Measurements from ENCODE around the gene FSIP1. TPM values are rescaled to one million over a fixed set of nuclear protein-coding genes. Genes with fewer than 3 reads are reported as not detected.

The FSIP1 gene
- total and polyA plus RNA-seq, 7 donors = 0.04 to 2.4 (median 0.63) TPM; not detected in 1

DNA sequence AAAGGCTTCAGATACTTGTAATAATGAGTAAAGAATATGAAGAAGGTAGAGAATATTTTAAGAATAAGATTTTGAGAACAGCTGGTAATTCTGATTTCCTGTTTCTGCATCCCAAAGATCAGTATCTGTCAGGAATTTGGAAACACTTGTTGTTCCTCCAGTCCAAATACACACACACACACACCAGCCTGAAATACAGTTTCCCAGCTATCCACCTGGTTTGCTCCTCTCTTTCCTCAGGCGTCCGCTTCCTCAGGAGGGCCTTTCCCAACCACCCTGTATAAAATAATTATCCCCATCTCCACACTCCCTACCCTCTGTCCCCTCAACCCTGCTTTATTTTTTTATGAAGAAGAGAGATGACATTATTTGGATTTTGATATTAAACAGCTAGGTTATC lies 2.0 kb upstream of the FSIP1 start:
- TF ChIP-seq CTCF (IDR thresholded peaks at IDR 0.05) = no peak
- Histone ChIP-seq H3K4me3 (no peak overlapping the region), H3K27me3 (ENCODE audit: insufficient read depth in 3 of 3, low read length in 2 of 3) (peaks cover 0 to 29% (median 0%) of the 10 kb centered on the region in 3 donors), H3K27ac (no peak overlapping the region), H3K4me1 (no peaks in the 10 kb centered on the region), H3K9me3 (no peaks in the 10 kb centered on the region), H3K36me3 (ENCODE audit: insufficient read depth in 1 of 2, low read depth in 1 of 2) (no peaks in the 10 kb centered on the region)
- WGBS, 3 donors = 54 to 82% (median 66%) methylated on average over 2 of the region's 2 CpGs
- DNase-seq (no peak), ATAC-seq (no peak)
- intact Hi-C loops (cut with DNase I) = loop anchor here (5.0 to 10.0 kb wide), 6 partner anchors 88 to 320 kb away; partner anchors contain the start of genes BMF (in 1 of the 2), EIF2AK4 (in 1 of the 2), GPR176 (in 1 of the 2) and SRP14 (in 1 of the 2)

DNA sequence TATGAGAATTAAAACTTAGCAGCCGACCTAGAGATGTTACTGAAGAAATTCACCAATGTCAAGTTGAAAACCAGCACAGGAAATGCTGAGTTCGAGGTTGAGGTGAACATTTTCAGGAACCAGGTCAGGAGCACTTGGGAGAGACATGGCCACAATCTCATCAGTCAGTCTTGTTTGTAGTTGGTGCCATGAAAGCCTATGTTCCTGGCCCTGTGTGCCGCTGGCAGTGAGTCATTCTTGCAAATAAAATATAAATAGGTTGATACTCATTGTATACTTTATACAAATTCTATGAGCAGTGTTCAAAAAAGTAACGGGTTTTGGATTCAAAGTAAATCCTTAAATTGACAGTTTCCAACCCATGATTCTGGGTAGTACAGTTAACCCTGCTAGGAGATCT lies 1.5 kb upstream of the FSIP1 start:
- ATAC-seq (no peak), DNase-seq (no peak)
- no peak for TF ChIP-seq CTCF (IDR thresholded peaks at IDR 0.05)
- Histone ChIP-seq H3K9me3 (no peaks in the 10 kb centered on the region), H3K4me1 (no peaks in the 10 kb centered on the region), H3K27me3 (ENCODE audit: insufficient read depth in 3 of 3, low read length in 2 of 3) (peaks cover 0 to 30% (median 0%) of the 10 kb centered on the region in 3 donors), H3K36me3 (ENCODE audit: insufficient read depth in 1 of 2, low read depth in 1 of 2) (no peaks in the 10 kb centered on the region), H3K4me3 (no peak overlapping the region), H3K27ac (no peak overlapping the region)
- intact Hi-C loops (cut with DNase I) = loop anchor here (10.0 kb wide), 4 partner anchors 141 to 321 kb away; partner anchors contain the start of genes BMF (in 1 of the 2), GPR176 (in 1 of the 2) and SRP14 (in 1 of the 2)
- 49 to 58% (median 53%) methylated on average over 4 of the region's 4 CpGs for WGBS, 3 donors

DNA sequence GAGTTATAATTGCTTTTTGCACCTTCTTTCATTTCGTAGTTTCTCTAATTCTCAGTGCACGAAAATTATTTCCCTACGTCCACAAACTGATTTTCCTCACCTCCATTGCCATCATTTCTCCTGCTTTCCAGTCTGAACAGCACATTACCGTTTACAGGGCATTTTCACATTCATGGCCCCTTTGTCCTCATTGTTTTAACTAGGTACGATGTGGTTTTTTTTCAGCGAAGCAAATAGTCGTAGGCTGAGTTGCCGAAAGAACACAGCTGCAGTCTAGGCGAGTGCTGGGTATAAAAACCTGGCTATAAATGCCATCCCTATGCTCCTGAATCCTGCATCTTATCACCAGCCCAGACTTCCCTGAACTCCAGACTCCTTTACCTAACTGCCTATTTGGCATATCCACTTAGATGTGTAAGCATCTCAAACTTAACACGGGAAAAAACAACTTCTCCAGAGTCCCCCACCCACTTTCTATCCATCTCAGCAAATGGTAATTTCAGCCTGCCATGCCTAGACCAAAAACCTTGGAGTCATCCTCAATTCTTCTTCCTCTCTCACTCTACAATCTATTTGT lies 691 bp upstream of the FSIP1 start:
- Histone ChIP-seq H3K9me3 (no peaks in the 10 kb centered on the region), H3K27me3 (ENCODE audit: insufficient read depth in 3 of 3, low read length in 2 of 3) (peaks cover 0 to 36% (median 0%) of the 10 kb centered on the region in 3 donors), H3K4me3 (peak overlapping the region; percentile 78), H3K27ac (no peak overlapping the region), H3K4me1 (no peaks in the 10 kb centered on the region), H3K36me3 (ENCODE audit: insufficient read depth in 1 of 2, low read depth in 1 of 2) (no peaks in the 10 kb centered on the region)
- TF ChIP-seq CTCF (IDR thresholded peaks at IDR 0.05) = no peak
- DNase-seq (no peak), ATAC-seq (no peak)
- WGBS, 3 donors = 3 to 10% (median 7%) methylated on average over 10 of the region's 10 CpGs
- intact Hi-C loops (cut with DNase I) = loop anchor here (10.0 kb wide), 4 partner anchors 141 to 321 kb away; partner anchors contain the start of genes BMF (in 1 of the 2), GPR176 (in 1 of the 2) and SRP14 (in 1 of the 2)

DNA sequence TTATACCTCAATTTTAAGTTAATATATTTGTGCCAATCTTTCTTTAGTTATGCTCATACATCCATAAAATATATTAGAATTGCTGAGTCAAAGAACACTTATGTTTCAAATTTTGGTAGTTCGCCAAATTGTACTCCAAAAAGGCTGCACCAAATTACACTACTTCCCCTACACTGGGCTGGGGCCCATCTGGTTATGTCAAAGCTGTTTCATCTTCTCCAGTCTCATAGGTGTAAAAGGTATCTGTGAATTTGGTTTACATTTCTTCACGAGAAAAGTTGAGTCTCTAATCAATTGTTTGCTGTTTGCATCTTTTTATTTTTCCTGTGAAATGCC lies 706 bp downstream of the FSIP1 start:
- Histone ChIP-seq H3K36me3 (ENCODE audit: insufficient read depth in 1 of 2, low read depth in 1 of 2) (no peaks in the 10 kb centered on the region), H3K4me1 (no peaks in the 10 kb centered on the region), H3K9me3 (no peaks in the 10 kb centered on the region), H3K4me3 (peak overlapping the region; percentile 78), H3K27me3 (ENCODE audit: insufficient read depth in 3 of 3, low read length in 2 of 3) (peaks cover 0 to 38% (median 0%) of the 10 kb centered on the region in 3 donors), H3K27ac (no peak overlapping the region)
- intact Hi-C loops (cut with DNase I) = loop anchor here (10.0 kb wide), 4 partner anchors 143 to 323 kb away; partner anchors contain the start of genes BMF (in 1 of the 2), GPR176 (in 1 of the 2) and SRP14 (in 1 of the 2)
- 71 to 77% (median 75%) methylated on average over 2 of the region's 2 CpGs for WGBS, 3 donors
- no peak for TF ChIP-seq CTCF (IDR thresholded peaks at IDR 0.05)
- ATAC-seq (no peak), DNase-seq (no peak)

Measured in psoas muscle (tissue), 8 donors.